Measurements from ENCODE around the gene SLFN12L.

- TF ChIP-seq POLR2A (IDR thresholded peaks at IDR 0.05), result no peak
- TF ChIP-seq CTCF (IDR thresholded peaks at IDR 0.05 in 4 of 5, conservative IDR thresholded peaks at IDR 0.05 in 1 of 5), result no peak
Measured at GRCh38 chr17:35498448-35499178, 38.9 kb downstream of the SLFN12L start.
